SK-N-SH treated with all-trans-retinoic acid at 6 μM for 48 hours (cell line): ENCODE measurements around the gene OR1A1.
"Not testable (repeated sequence)": the region's sequence is repeated elsewhere in the genome, so short reads cannot be mapped to it uniquely, and the experiment has no call there.

ENCODE experiments used
- ATAC-seq: fragments of 200-7000 bp; cut with Tn5 transposase; 3 replicates; pipeline ENCODE4 v1.9.1; 2020; ENCODE audit warnings: mild to moderate bottlenecking, moderate library complexity
- ARNTL ChIP-seq: fragments of 450-650 bp; formaldehyde crosslinking; IDR thresholded peaks from 2 replicates; pipeline ENCODE4 v1.5.0; 2020; ENCODE audit warnings: low read depth, mild to moderate bottlenecking, moderate library complexity, borderline replicate concordance
- CSDC2 ChIP-seq: fragments of 250-450 bp; sonication (Bioruptor Pico); IDR thresholded peaks from 2 replicates; pipeline ENCODE4 v1.5.0; 2020; ENCODE audit warnings: mild to moderate bottlenecking, moderate library complexity
- ESRRG ChIP-seq: fragments of 250-450 bp; sonication (Bioruptor Pico); IDR thresholded peaks from 2 replicates; pipeline ENCODE4 v1.6.1; 2021; ENCODE audit warnings: mild to moderate bottlenecking
- GLIS3 ChIP-seq: fragments of 250-450 bp; sonication (Bioruptor Pico); IDR thresholded peaks from 2 replicates; pipeline ENCODE4 v1.5.0; 2020; ENCODE audit warnings: mild to moderate bottlenecking, moderate library complexity
- OSR1 ChIP-seq: fragments of 250-450 bp; sonication (Bioruptor Pico); IDR thresholded peaks from 2 replicates; pipeline ENCODE4 v1.8.0; 2022; ENCODE audit warnings: moderate library complexity, mild to moderate bottlenecking, inconsistent platforms
- POU6F1 ChIP-seq: fragments of 250-450 bp; sonication (Bioruptor Pico); IDR thresholded peaks from 2 replicates; pipeline ENCODE4 v1.8.0; 2021; ENCODE audit warnings: low read depth, mild to moderate bottlenecking, moderate library complexity, borderline replicate concordance
- PPARA ChIP-seq: fragments of 250-450 bp; sonication (Bioruptor Pico); IDR thresholded peaks from 2 replicates; pipeline ENCODE4 v1.5.0; 2020; ENCODE audit warnings: mild to moderate bottlenecking, borderline replicate concordance
- RARB ChIP-seq: fragments of 250-450 bp; sonication (Bioruptor Pico); IDR thresholded peaks from 2 replicates; pipeline ENCODE4 v1.8.0; 2021; ENCODE audit warnings: mild to moderate bottlenecking, moderate library complexity
- SNAI2 ChIP-seq: fragments of 250-450 bp; sonication (Bioruptor Pico); IDR thresholded peaks from 2 replicates; pipeline ENCODE4 v1.5.0; 2020; ENCODE audit warnings: mild to moderate bottlenecking, moderate library complexity
- TCF4 ChIP-seq: fragments of 250-450 bp; sonication (Bioruptor Pico); IDR thresholded peaks from 2 replicates; pipeline ENCODE4 v1.8.0; 2021; ENCODE audit warnings: mild to moderate bottlenecking, moderate library complexity, borderline replicate concordance
- TOX ChIP-seq: fragments of 250-450 bp; sonication (Bioruptor Pico); IDR thresholded peaks from 2 replicates; pipeline ENCODE4 v1.8.0; 2021; ENCODE audit warnings: mild to moderate bottlenecking, moderate library complexity, borderline replicate concordance
- ZC3H10 ChIP-seq: fragments of 250-450 bp; sonication (Bioruptor Pico); IDR thresholded peaks from 2 replicates; pipeline ENCODE4 v1.5.1; 2021; ENCODE audit warnings: mild to moderate bottlenecking, moderate library complexity
- ZFP3 ChIP-seq: fragments of 250-450 bp; sonication (Bioruptor Pico); IDR thresholded peaks from 2 replicates; pipeline ENCODE4 v1.5.0; 2020; ENCODE audit warnings: mild to moderate bottlenecking, moderate library complexity
- ZFP30 ChIP-seq: fragments of 450-650 bp; formaldehyde crosslinking; IDR thresholded peaks from 2 replicates; pipeline ENCODE4 v1.5.0; 2022; ENCODE audit warnings: mild to moderate bottlenecking, moderate library complexity
- ZNF565 ChIP-seq: fragments of 450-650 bp; formaldehyde crosslinking; conservative IDR thresholded peaks from 2 replicates; pipeline ENCODE4 v1.5.0; 2020; ENCODE audit warnings: low read depth, mild to moderate bottlenecking, moderate library complexity
- ZNF70 ChIP-seq: fragments of 450-650 bp; formaldehyde crosslinking; IDR thresholded peaks from 2 replicates; pipeline ENCODE4 v1.5.0; 2020; ENCODE audit warnings: mild to moderate bottlenecking, moderate library complexity
- ZNF8 ChIP-seq: fragments of 450-650 bp; formaldehyde crosslinking; IDR thresholded peaks from 2 replicates; pipeline ENCODE4 v1.5.0; 2020; ENCODE audit warnings: mild to moderate bottlenecking, moderate library complexity
- TF ChIP-seq, protein P1 (sequence below): fragments of 250-450 bp; sonication (Bioruptor Pico); IDR thresholded peaks from 2 replicates; pipeline ENCODE4 v1.5.0; 2020; ENCODE audit warnings: mild to moderate bottlenecking, moderate library complexity
- TF ChIP-seq, protein P2 (sequence below): fragments of 250-450 bp; sonication (Bioruptor Pico); IDR thresholded peaks from 2 replicates; pipeline ENCODE4 v1.5.1; 2020; ENCODE audit warnings: low read depth, mild to moderate bottlenecking, moderate library complexity
- TF ChIP-seq, protein P3 (sequence below): fragments of 250-450 bp; sonication (Bioruptor Pico); IDR thresholded peaks from 2 replicates; pipeline ENCODE4 v1.8.0; 2020; ENCODE audit warnings: mild to moderate bottlenecking, moderate library complexity, borderline replicate concordance
- TF ChIP-seq, protein P4 (sequence below): fragments of 250-450 bp; sonication (Bioruptor Pico); IDR thresholded peaks from 2 replicates; pipeline ENCODE4 v1.5.1; 2021; ENCODE audit warnings: mild to moderate bottlenecking, moderate library complexity

The OR1A1 gene

DNA sequence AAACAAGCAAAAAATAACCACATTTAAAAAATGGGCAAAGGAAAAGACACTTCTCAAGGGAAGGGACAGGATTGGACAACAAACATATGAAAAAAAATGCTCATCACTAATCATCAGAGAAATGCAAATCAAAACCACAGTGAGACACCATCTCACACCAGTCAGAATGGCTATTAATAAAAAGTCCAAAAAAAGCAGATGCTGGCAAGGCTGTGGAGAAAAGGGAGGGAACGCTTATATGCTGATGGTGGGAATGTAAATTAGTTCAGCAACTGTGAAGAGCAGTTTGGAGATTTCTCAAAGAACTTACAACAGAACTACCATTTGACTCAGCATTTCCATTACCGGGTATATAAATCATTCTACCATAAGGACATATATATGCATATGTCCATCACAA, 41.5 kb downstream of the OR1A1 start:
- ATAC-seq, result not testable (repeated sequence)

- no peak for ATAC-seq
- TF ChIP-seq, protein P1, sequence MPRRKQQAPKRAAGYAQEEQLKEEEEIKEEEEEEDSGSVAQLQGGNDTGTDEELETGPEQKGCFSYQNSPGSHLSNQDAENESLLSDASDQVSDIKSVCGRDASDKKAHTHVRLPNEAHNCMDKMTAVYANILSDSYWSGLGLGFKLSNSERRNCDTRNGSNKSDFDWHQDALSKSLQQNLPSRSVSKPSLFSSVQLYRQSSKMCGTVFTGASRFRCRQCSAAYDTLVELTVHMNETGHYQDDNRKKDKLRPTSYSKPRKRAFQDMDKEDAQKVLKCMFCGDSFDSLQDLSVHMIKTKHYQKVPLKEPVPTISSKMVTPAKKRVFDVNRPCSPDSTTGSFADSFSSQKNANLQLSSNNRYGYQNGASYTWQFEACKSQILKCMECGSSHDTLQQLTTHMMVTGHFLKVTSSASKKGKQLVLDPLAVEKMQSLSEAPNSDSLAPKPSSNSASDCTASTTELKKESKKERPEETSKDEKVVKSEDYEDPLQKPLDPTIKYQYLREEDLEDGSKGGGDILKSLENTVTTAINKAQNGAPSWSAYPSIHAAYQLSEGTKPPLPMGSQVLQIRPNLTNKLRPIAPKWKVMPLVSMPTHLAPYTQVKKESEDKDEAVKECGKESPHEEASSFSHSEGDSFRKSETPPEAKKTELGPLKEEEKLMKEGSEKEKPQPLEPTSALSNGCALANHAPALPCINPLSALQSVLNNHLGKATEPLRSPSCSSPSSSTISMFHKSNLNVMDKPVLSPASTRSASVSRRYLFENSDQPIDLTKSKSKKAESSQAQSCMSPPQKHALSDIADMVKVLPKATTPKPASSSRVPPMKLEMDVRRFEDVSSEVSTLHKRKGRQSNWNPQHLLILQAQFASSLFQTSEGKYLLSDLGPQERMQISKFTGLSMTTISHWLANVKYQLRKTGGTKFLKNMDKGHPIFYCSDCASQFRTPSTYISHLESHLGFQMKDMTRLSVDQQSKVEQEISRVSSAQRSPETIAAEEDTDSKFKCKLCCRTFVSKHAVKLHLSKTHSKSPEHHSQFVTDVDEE (CRISPR knock-in tag), result no peak
- no peak for TF ChIP-seq ESRRG (CRISPR knock-in tag)
- no peak for TF ChIP-seq ZNF70 (CRISPR knock-in tag)
- TF ChIP-seq POU6F1 (CRISPR knock-in tag), result no peak
- no peak for TF ChIP-seq SNAI2 (CRISPR knock-in tag)
- TF ChIP-seq PPARA (CRISPR knock-in tag), result no peak
Measured at GRCh38 chr17:3256575-3256974, 49.1 kb downstream of the OR1A1 start.

DNA sequence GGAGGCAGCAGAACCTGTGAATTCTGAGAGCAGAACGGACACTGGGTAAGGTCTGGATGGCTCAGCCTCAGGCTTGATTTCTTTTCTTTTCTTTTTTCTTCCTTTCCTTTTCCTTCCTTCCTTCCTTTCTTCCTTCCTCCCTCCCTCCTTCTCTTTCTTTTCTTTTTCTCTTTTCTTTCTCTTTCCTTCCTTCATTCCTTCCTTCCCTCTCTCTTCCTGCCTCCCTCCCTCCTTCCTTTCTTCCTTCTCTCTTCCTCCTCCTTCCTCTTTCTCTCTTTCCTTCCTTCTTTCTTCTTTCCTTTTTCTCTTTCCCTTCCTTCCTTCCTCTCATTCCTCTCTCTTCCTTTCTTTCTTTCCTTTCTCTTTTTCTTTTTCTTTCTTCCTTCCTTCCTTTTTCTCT, 52.7 kb downstream of the OR1A1 start:
- TF ChIP-seq CSDC2 (CRISPR knock-in tag) (no peak), ZFP3 (CRISPR knock-in tag) (no peak), SNAI2 (CRISPR knock-in tag) (no peak), TOX (no peak), TCF4 (CRISPR knock-in tag) (no peak), ZNF70 (CRISPR knock-in tag) (no peak), ZNF565 (CRISPR knock-in tag) (no peak), ZC3H10 (no peak), OSR1 (no peak), ARNTL (no peak), ZFP30 (no peak), ZNF8 (no peak), RARB (CRISPR knock-in tag) (no peak), ESRRG (CRISPR knock-in tag) (no peak)
- TF ChIP-seq, protein P2, sequence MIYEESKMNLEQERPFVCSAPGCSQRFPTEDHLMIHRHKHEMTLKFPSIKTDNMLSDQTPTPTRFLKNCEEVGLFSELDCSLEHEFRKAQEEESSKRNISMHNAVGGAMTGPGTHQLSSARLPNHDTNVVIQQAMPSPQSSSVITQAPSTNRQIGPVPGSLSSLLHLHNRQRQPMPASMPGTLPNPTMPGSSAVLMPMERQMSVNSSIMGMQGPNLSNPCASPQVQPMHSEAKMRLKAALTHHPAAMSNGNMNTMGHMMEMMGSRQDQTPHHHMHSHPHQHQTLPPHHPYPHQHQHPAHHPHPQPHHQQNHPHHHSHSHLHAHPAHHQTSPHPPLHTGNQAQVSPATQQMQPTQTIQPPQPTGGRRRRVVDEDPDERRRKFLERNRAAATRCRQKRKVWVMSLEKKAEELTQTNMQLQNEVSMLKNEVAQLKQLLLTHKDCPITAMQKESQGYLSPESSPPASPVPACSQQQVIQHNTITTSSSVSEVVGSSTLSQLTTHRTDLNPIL (CRISPR knock-in tag), result no peak
- TF ChIP-seq, protein P3, sequence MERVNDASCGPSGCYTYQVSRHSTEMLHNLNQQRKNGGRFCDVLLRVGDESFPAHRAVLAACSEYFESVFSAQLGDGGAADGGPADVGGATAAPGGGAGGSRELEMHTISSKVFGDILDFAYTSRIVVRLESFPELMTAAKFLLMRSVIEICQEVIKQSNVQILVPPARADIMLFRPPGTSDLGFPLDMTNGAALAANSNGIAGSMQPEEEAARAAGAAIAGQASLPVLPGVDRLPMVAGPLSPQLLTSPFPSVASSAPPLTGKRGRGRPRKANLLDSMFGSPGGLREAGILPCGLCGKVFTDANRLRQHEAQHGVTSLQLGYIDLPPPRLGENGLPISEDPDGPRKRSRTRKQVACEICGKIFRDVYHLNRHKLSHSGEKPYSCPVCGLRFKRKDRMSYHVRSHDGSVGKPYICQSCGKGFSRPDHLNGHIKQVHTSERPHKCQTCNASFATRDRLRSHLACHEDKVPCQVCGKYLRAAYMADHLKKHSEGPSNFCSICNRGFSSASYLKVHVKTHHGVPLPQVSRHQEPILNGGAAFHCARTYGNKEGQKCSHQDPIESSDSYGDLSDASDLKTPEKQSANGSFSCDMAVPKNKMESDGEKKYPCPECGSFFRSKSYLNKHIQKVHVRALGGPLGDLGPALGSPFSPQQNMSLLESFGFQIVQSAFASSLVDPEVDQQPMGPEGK (CRISPR knock-in tag), result no peak
- TF ChIP-seq, protein P4, sequence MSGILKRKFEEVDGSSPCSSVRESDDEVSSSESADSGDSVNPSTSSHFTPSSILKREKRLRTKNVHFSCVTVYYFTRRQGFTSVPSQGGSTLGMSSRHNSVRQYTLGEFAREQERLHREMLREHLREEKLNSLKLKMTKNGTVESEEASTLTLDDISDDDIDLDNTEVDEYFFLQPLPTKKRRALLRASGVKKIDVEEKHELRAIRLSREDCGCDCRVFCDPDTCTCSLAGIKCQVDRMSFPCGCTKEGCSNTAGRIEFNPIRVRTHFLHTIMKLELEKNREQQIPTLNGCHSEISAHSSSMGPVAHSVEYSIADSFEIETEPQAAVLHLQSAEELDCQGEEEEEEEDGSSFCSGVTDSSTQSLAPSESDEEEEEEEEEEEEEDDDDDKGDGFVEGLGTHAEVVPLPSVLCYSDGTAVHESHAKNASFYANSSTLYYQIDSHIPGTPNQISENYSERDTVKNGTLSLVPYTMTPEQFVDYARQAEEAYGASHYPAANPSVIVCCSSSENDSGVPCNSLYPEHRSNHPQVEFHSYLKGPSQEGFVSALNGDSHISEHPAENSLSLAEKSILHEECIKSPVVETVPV (CRISPR knock-in tag), result no peak
- no peak for ATAC-seq

DNA sequence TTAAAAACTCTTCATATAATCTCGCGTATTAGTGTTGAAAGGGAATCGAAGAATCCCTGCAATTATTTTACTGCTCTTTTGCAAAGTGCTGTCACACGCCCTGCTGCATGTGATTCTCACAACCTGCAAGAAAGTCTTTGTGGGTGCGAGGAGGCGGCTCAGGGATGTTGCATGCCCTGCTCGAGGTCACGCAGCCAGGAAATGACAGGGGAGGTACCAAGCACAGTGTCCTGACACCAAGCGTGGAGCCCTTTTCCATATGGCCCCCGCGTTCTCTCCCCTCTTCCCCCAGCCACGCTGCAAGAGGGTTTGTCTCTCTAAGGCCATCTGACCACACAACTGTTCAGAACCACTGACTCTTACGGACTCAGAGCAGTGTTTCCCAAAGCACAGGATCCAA, 53.1 kb downstream of the OR1A1 start:
- no peak for TF ChIP-seq TOX
- TF ChIP-seq GLIS3 (CRISPR knock-in tag), result no peak
- no peak for TF ChIP-seq CSDC2 (CRISPR knock-in tag)
- TF ChIP-seq ZFP3 (CRISPR knock-in tag), result no peak
- no peak for TF ChIP-seq TCF4 (CRISPR knock-in tag)
- no peak for TF ChIP-seq ZNF8
- no peak for TF ChIP-seq RARB (CRISPR knock-in tag)
- TF ChIP-seq OSR1, result no peak
- TF ChIP-seq ZC3H10, result no peak
- no peak for ATAC-seq
